MM.1S (cell line): ENCODE measurements around the gene TDRD7.

Source experiments
- DNase-seq: peaks from one replicate; pipeline ENCODE4 v3.0.0-alpha.2; 2015
- H2AFZ ChIP-seq: fragments of 300-600 bp; sonication (generic); 2 replicates; pipeline ENCODE4 v1.6.0; 2016; ENCODE audit warnings: antibody characterized with exemption, low read length
- H3F3A ChIP-seq: fragments of 300-600 bp; sonication (generic); 2 replicates; pipeline ENCODE4 v1.6.1; 2016; ENCODE audit warnings: mild to moderate bottlenecking, antibody characterized with exemption, low read length, moderate library complexity, mixed read lengths; ENCODE audit not compliant: insufficient read depth
- H3K27ac ChIP-seq: fragments of 300-600 bp; sonication (generic); 2 replicates; pipeline ENCODE4 v1.5.1; 2016; ENCODE audit warnings: mild to moderate bottlenecking, low read length
- H3K27me3 ChIP-seq: fragments of 300-600 bp; sonication (generic); replicated peaks from 2 replicates; pipeline ENCODE4 v1.6.0; 2016; ENCODE audit warnings: low read length; ENCODE audit not compliant: insufficient read depth
- H3K36me3 ChIP-seq: fragments of 300-600 bp; sonication (generic); replicated peaks from 2 replicates; pipeline ENCODE4 v1.6.1; 2016; ENCODE audit warnings: mild to moderate bottlenecking, low read length, mixed read lengths; ENCODE audit not compliant: insufficient read depth
- H3K4me1 ChIP-seq: fragments of 300-600 bp; sonication (generic); 2 replicates; pipeline ENCODE4 v1.6.1; 2016; ENCODE audit warnings: low read length, mixed read lengths
- H3K4me2 ChIP-seq: fragments of 300-600 bp; sonication (generic); 2 replicates; pipeline ENCODE4 v1.6.0; 2016; ENCODE audit warnings: low read depth, low read length
- H3K4me3 ChIP-seq: fragments of 300-600 bp; sonication (generic); 2 replicates; pipeline ENCODE4 v1.5.1; 2016; ENCODE audit warnings: low read length, mixed read lengths
- H3K79me2 ChIP-seq: fragments of 300-600 bp; sonication (generic); 2 replicates; pipeline ENCODE4 v1.6.1; 2016; ENCODE audit warnings: mixed run types, low read length, mixed read lengths
- H3K9ac ChIP-seq: fragments of 300-600 bp; sonication (generic); 2 replicates; pipeline ENCODE4 v1.6.1; 2016; ENCODE audit warnings: low read length, mixed read lengths
- H3K9me2 ChIP-seq: fragments of 300-600 bp; sonication (generic); replicated peaks from 2 replicates; pipeline ENCODE4 v1.6.1; 2016; ENCODE audit warnings: mild to moderate bottlenecking, low read length, mixed read lengths; ENCODE audit not compliant: insufficient read depth
- H3K9me3 ChIP-seq: fragments of 300-600 bp; sonication (generic); replicated peaks from 2 replicates; pipeline ENCODE4 v1.6.1; 2016; ENCODE audit warnings: mild to moderate bottlenecking, low read length, mixed read lengths; ENCODE audit not compliant: insufficient read depth
- H4K20me1 ChIP-seq: fragments of 300-600 bp; sonication (generic); 2 replicates; pipeline ENCODE4 v1.6.1; 2016; ENCODE audit warnings: mild to moderate bottlenecking, low read length, moderate library complexity, mixed read lengths; ENCODE audit not compliant: insufficient read depth
- CTCF ChIP-seq: fragments of 300-600 bp; sonication (generic); IDR thresholded peaks from 2 replicates; pipeline ENCODE4 v1.5.1; 2016; ENCODE audit warnings: antibody characterized with exemption, low read length, mixed read lengths
- EZH2 ChIP-seq: fragments of 300-600 bp; sonication (generic); optimal IDR thresholded peaks from 2 replicates; pipeline ENCODE3; 2017; ENCODE audit warnings: low read depth, mild to moderate bottlenecking, antibody characterized with exemption, low read length, mixed read lengths
- EZH2phosphoT487 ChIP-seq: fragments of 300-600 bp; sonication (generic); IDR thresholded peaks from 2 replicates; pipeline ENCODE4 v1.6.1; 2018; ENCODE audit warnings: antibody characterized with exemption, low read length

Gene TDRD7

GRCh38 chr9:97390791-97391406 is 21.0 kb upstream of the TDRD7 start:
- no peak overlapping the region for H3K9ac ChIP-seq
- TF ChIP-seq EZH2 (no peak), CTCF (no peak), EZH2phosphoT487 (no peak)
- H3F3A ChIP-seq, result no peaks in the 10 kb centered on the region
- H2AFZ ChIP-seq, result no peak overlapping the region
- no peak overlapping the region for H3K4me2 ChIP-seq
- H3K79me2 ChIP-seq, result no peaks in the 10 kb centered on the region
- 0 out of 2 replicates have a peak, but pooled peaks cover 4% of the 10 kb centered on the region for H3K4me1 ChIP-seq
- H4K20me1 ChIP-seq, result no peaks in the 10 kb centered on the region
- no peaks in the 10 kb centered on the region for H3K27me3 ChIP-seq
- H3K9me3 ChIP-seq, result no peaks in the 10 kb centered on the region
- peak; percentile 2 for DNase-seq
- H3K4me3 ChIP-seq, result no peak overlapping the region
- no peaks in the 10 kb centered on the region for H3K36me3 ChIP-seq
- no peak overlapping the region for H3K27ac ChIP-seq
- H3K9me2 ChIP-seq, result no peaks in the 10 kb centered on the region

DNA sequence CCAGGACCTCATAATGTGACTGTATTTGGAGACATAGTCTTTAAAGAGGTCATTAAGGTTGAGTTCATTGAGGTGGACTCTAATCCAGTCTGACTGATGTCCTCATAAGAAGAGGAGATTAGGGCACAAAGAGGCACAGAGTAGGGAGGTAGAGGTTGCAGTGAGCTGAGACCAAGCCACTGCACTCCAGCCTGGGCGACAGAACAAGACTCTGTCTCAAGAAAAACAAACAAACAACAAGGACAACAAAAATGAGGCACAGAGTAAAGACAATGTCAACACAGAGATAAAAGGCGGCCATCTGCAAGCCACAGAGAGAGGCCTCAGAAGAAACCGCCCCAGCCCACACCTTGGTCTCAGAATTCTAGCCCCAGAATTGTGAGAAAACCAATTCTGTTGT is 17.0 kb upstream of the TDRD7 start:
- DNase-seq, result no peak
- Histone ChIP-seq H3K79me2 (no peaks in the 10 kb centered on the region), H3K36me3 (no peaks in the 10 kb centered on the region), H3K4me1 (peaks cover 14% of the 10 kb centered on the region), H3K4me3 (no peak overlapping the region), H4K20me1 (no peaks in the 10 kb centered on the region), H3K9ac (no peak overlapping the region), H2AFZ (no peak overlapping the region), H3K4me2 (no peak overlapping the region), H3K27ac (no peak overlapping the region), H3K9me3 (no peaks in the 10 kb centered on the region), H3K27me3 (no peaks in the 10 kb centered on the region), H3K9me2 (no peaks in the 10 kb centered on the region), H3F3A (no peaks in the 10 kb centered on the region)
- TF ChIP-seq EZH2 (no peak), EZH2phosphoT487 (no peak), CTCF (no peak)

DNA sequence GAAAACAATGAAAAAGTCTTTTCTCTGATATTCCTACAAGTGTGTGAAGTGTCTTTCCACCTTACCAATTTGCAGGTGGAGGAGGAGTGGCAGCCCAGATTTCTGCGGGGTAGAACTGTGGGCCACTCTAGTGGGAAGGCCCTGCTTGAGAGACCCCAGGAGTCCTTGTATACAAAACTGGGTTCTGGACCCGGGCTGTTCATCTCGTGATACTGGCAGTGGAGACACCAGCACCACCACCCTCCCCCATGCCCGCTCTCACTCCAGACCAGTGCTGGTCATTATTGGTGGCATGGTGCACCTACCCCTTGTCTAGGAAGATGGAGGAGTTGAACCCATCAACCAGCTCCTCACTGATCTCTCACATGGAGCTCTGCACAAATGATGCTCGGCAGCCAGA is 16.2 kb upstream of the TDRD7 start:
- Histone ChIP-seq H3K79me2 (no peaks in the 10 kb centered on the region), H3F3A (no peaks in the 10 kb centered on the region), H3K9me2 (no peaks in the 10 kb centered on the region), H3K4me2 (no peak overlapping the region), H2AFZ (no peak overlapping the region), H3K4me3 (no peak overlapping the region), H4K20me1 (no peaks in the 10 kb centered on the region), H3K9me3 (no peaks in the 10 kb centered on the region), H3K36me3 (no peaks in the 10 kb centered on the region), H3K27me3 (no peaks in the 10 kb centered on the region), H3K9ac (no peak overlapping the region), H3K4me1 (peaks cover 14% of the 10 kb centered on the region), H3K27ac (no peak overlapping the region)
- TF ChIP-seq EZH2, result no peak
- no peak for TF ChIP-seq CTCF
- TF ChIP-seq EZH2phosphoT487, result no peak
- no peak for DNase-seq
